ENCODE measurements around the gene MED27. TPM values are rescaled to one million over a fixed set of nuclear protein-coding genes. Genes with fewer than 3 reads are reported as not detected.

MED27 gene
- total RNA-seq, 1 donor from 2014 or later = 10.5 TPM

GRCh38 chr9:131858147-131858546, 221.5 kb downstream of the MED27 start:
- FAIRE-seq (no peak), DNase-seq (ENCODE audit: low read depth) (no peak)
- Histone ChIP-seq H3K27me3 (ENCODE audit: control insufficient read depth, insufficient read depth, low read length) (no peaks in the 10 kb centered on the region), H3K4me3 (ENCODE audit: low read depth, low read length) (no peak overlapping the region), H3K36me3 (ENCODE audit: control insufficient read depth, insufficient read depth, low read length) (peaks cover under 1% of the 10 kb centered on the region)
- no peak for TF ChIP-seq CTCF (IDR thresholded peaks at IDR 0.05; ENCODE audit: insufficient read depth, low read length, severe bottlenecking)

- H3K36me3 ChIP-seq (ENCODE audit: control insufficient read depth, insufficient read depth, low read length) = no peaks in the 10 kb centered on the region
- TF ChIP-seq CTCF (IDR thresholded peaks at IDR 0.05; ENCODE audit: insufficient read depth, low read length, severe bottlenecking) = no peak
- no peaks in the 10 kb centered on the region for H3K27me3 ChIP-seq (ENCODE audit: control insufficient read depth, insufficient read depth, low read length)
- no peak overlapping the region for H3K4me3 ChIP-seq (ENCODE audit: low read depth, low read length)
- FAIRE-seq (no peak), DNase-seq (ENCODE audit: low read depth) (no peak)
Observed at GRCh38 chr9:131856105-131856504, 223.6 kb downstream of the MED27 start.

- H3K27me3 ChIP-seq (ENCODE audit: control insufficient read depth, insufficient read depth, low read length) = no peaks in the 10 kb centered on the region
- no peak for TF ChIP-seq CTCF (IDR thresholded peaks at IDR 0.05; ENCODE audit: insufficient read depth, low read length, severe bottlenecking)
- FAIRE-seq (no peak), DNase-seq (ENCODE audit: low read depth) (no peak)
- H3K4me3 ChIP-seq (ENCODE audit: low read depth, low read length) = no peak overlapping the region
- H3K36me3 ChIP-seq (ENCODE audit: control insufficient read depth, insufficient read depth, low read length) = no peaks in the 10 kb centered on the region
Observed at GRCh38 chr9:131854896-131855613, 224.6 kb downstream of the MED27 start.

DNA sequence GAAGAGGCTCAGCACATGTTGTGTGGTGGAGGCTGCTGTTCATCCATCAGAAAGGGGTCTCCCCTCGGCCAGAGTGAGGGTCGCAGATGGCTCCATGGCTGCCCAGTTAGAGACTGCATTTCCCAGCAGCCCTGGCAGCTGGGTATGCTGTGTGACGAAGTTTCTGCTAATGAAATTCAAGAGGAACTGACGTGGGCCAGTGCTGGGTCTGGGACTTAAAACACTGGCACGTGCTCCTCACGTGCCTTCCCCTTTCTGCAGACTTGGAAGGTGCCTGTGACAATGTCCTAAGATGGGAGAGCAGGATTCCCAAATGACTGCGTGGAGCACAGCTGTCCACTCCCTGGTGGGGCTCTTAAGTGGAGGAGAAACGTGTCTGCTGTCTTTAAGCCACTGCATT, 225.3 kb downstream of the MED27 start:
- Histone ChIP-seq H3K4me3 (ENCODE audit: low read depth, low read length) (no peak overlapping the region), H3K27me3 (ENCODE audit: control insufficient read depth, insufficient read depth, low read length) (no peaks in the 10 kb centered on the region), H3K36me3 (ENCODE audit: control insufficient read depth, insufficient read depth, low read length) (no peaks in the 10 kb centered on the region)
- DNase-seq (ENCODE audit: low read depth) (no peak), FAIRE-seq (no peak)
- no peak for TF ChIP-seq CTCF (IDR thresholded peaks at IDR 0.05; ENCODE audit: insufficient read depth, low read length, severe bottlenecking)

- no peak for TF ChIP-seq CTCF (IDR thresholded peaks at IDR 0.05; ENCODE audit: insufficient read depth, low read length, severe bottlenecking)
- FAIRE-seq = peak; percentile 23
- no peaks in the 10 kb centered on the region for H3K36me3 ChIP-seq (ENCODE audit: control insufficient read depth, insufficient read depth, low read length)
- no peak overlapping the region for H3K4me3 ChIP-seq (ENCODE audit: low read depth, low read length)
- no peaks in the 10 kb centered on the region for H3K27me3 ChIP-seq (ENCODE audit: control insufficient read depth, insufficient read depth, low read length)
- DNase-seq (ENCODE audit: low read depth) = no peak
Observed at GRCh38 chr9:131853434-131853833, 226.2 kb downstream of the MED27 start.

DNA sequence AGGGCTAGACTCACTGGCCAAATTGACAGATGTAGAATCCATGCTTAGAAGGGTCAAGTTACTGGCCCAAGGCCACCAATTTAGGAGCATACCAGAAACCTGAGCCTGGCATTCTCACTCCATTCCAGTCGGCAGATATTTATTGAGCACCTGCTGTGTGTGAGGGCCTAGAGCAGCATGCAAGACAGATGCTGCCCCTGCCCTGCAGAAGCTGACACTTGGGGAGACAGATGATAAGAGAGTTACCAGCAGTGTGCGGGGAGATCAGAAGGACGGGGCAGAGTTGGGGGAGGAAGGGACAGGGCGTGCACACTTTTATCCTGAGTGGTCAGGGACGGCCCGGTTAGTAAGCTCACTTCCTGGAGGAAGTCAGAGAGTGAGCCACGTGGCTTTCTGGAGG, 228.3 kb downstream of the MED27 start:
- FAIRE-seq = no peak
- no peak for DNase-seq (ENCODE audit: low read depth)
- Histone ChIP-seq H3K4me3 (ENCODE audit: low read depth, low read length) (no peak overlapping the region), H3K27me3 (ENCODE audit: control insufficient read depth, insufficient read depth, low read length) (no peaks in the 10 kb centered on the region), H3K36me3 (ENCODE audit: control insufficient read depth, insufficient read depth, low read length) (no peaks in the 10 kb centered on the region)
- TF ChIP-seq CTCF (IDR thresholded peaks at IDR 0.05; ENCODE audit: insufficient read depth, low read length, severe bottlenecking) = no peak
